H9 (cell line): ENCODE results near the gene CACNA1A. TPM values are rescaled to one million over a fixed set of nuclear protein-coding genes. Genes with fewer than 3 reads are reported as not detected.

ENCODE experiments used
- DNase-seq: peaks from one replicate; pipeline ENCODE4 v3.0.0-alpha.2; 2017
- H2AFZ ChIP-seq: one replicate; pipeline ENCODE4 v1.6.1; 2013; ENCODE audit warnings: mild to moderate bottlenecking, low read length, control low read depth, moderate library complexity
- H2AK5ac ChIP-seq: 2 replicates; pipeline ENCODE4 v1.6.1; 2013; ENCODE audit warnings: low read length, control low read depth, mixed read lengths; ENCODE audit not compliant: insufficient read length
- H2BK120ac ChIP-seq: one replicate; pipeline ENCODE4 v1.6.1; 2013; ENCODE audit warnings: low read depth, mild to moderate bottlenecking, low read length, control low read depth, inconsistent platforms; ENCODE audit not compliant: poor library complexity, severe bottlenecking
- H2BK12ac ChIP-seq: 2 replicates; pipeline ENCODE4 v1.6.1; 2013; ENCODE audit warnings: low read length, control low read depth, mixed read lengths, low read depth; ENCODE audit not compliant: insufficient read length
- H2BK15ac ChIP-seq: 2 replicates; pipeline ENCODE4 v1.6.1; 2013; ENCODE audit warnings: low read depth, low read length, control low read depth
- H2BK20ac ChIP-seq: one replicate; pipeline ENCODE4 v1.6.1; 2013; ENCODE audit warnings: low read depth, mild to moderate bottlenecking, low read length, control low read depth, inconsistent platforms; ENCODE audit not compliant: poor library complexity, severe bottlenecking
- H2BK5ac ChIP-seq: 2 replicates; pipeline ENCODE4 v1.6.1; 2013; ENCODE audit warnings: low read length, control low read depth, mixed read lengths; ENCODE audit not compliant: insufficient read length
- H3K14ac ChIP-seq: 2 replicates; pipeline ENCODE4 v1.6.1; 2013; ENCODE audit warnings: low read length, control low read depth; ENCODE audit not compliant: insufficient read depth
- H3K18ac ChIP-seq: 2 replicates; pipeline ENCODE4 v1.6.1; 2013; ENCODE audit warnings: low read depth, mild to moderate bottlenecking, mixed read lengths, low read length, control low read depth; ENCODE audit not compliant: insufficient read length
- H3K23ac ChIP-seq: 2 replicates; pipeline ENCODE4 v1.6.1; 2013; ENCODE audit warnings: low read length, control low read depth, mixed read lengths, low read depth; ENCODE audit not compliant: insufficient read length
- H3K23me2 ChIP-seq: 2 replicates; pipeline ENCODE4 v1.6.1; 2013; ENCODE audit warnings: low read depth, mild to moderate bottlenecking, mixed read lengths, low read length, control low read depth; ENCODE audit not compliant: insufficient read length, poor library complexity, severe bottlenecking
- H3K27ac ChIP-seq: 2 replicates; pipeline ENCODE4 v1.5.1; 2013; ENCODE audit warnings: low read length, control low read depth, mixed read lengths, low read depth; ENCODE audit not compliant: insufficient read length
- H3K27me3 ChIP-seq: 2 replicates; pipeline ENCODE4 v1.6.1; 2013; ENCODE audit warnings: low read length, control low read depth, inconsistent platforms; ENCODE audit not compliant: insufficient read depth
- H3K4ac ChIP-seq: 2 replicates; pipeline ENCODE4 v1.6.1; 2013; ENCODE audit warnings: low read depth, mild to moderate bottlenecking, control low read depth, inconsistent platforms, low read length, moderate library complexity
- H3K4me1 ChIP-seq: 2 replicates; pipeline ENCODE4 v1.6.1; 2013; ENCODE audit warnings: low read length, control low read depth, inconsistent platforms; ENCODE audit not compliant: insufficient read depth
- H3K4me2 ChIP-seq: 2 replicates; pipeline ENCODE4 v1.6.1; 2013; ENCODE audit warnings: low read length, control low read depth, mixed read lengths; ENCODE audit not compliant: insufficient read length, insufficient read depth
- H3K56ac ChIP-seq: 2 replicates; pipeline ENCODE4 v1.6.1; 2013; ENCODE audit warnings: low read depth, mild to moderate bottlenecking, mixed read lengths, low read length, control low read depth; ENCODE audit not compliant: insufficient read length
- H3K79me1 ChIP-seq: 2 replicates; pipeline ENCODE4 v1.6.1; 2013; ENCODE audit warnings: low read depth, mild to moderate bottlenecking, moderate library complexity, low read length, control low read depth, inconsistent platforms; ENCODE audit not compliant: insufficient read depth, poor library complexity, severe bottlenecking
- H3K79me2 ChIP-seq: 2 replicates; pipeline ENCODE4 v1.6.1; 2013; ENCODE audit warnings: low read length, control low read depth, inconsistent platforms; ENCODE audit not compliant: insufficient read depth
- H3K9ac ChIP-seq: 2 replicates; pipeline ENCODE4 v1.6.1; 2013; ENCODE audit warnings: low read length, control low read depth, mixed read lengths; ENCODE audit not compliant: insufficient read length; ENCODE audit errors: extremely low read depth
- H3K9me3 ChIP-seq: one replicate; pipeline ENCODE4 v1.6.1; 2013; ENCODE audit warnings: low read depth, low read length, inconsistent platforms; ENCODE audit not compliant: control insufficient read depth
- H3T11ph ChIP-seq: one replicate; pipeline ENCODE4 v1.6.1; 2013; ENCODE audit warnings: mild to moderate bottlenecking, low read length, control low read depth, inconsistent platforms
- H4K20me1 ChIP-seq: one replicate; pipeline ENCODE4 v1.6.1; 2013; ENCODE audit not compliant: control insufficient read depth, insufficient read length, insufficient read depth
- H4K5ac ChIP-seq: 2 replicates; pipeline ENCODE4 v1.6.1; 2013; ENCODE audit warnings: low read depth, mild to moderate bottlenecking, mixed read lengths, low read length, control low read depth; ENCODE audit not compliant: insufficient read length
- H4K8ac ChIP-seq: replicated peaks from 2 replicates; pipeline ENCODE4 v1.6.1; 2013; ENCODE audit warnings: low read length, control low read depth, mixed read lengths, low read depth; ENCODE audit not compliant: insufficient read length
- H4K91ac ChIP-seq: 2 replicates; pipeline ENCODE4 v1.6.1; 2013; ENCODE audit warnings: low read depth, mild to moderate bottlenecking, moderate library complexity, mixed read lengths, low read length, control low read depth; ENCODE audit not compliant: insufficient read length
- H3K27ac Mint-ChIP-seq, 3 experiments: 2 replicates in 2 of 3; 3 replicates in 1 of 3; pipeline ENCODE4 v1.8.0; 2020 to 2021; ENCODE audit warnings: mixed read lengths in 3 of 3, mild to moderate bottlenecking in 1 of 3, moderate library complexity in 1 of 3
- H3K27me3 Mint-ChIP-seq: 2 replicates; pipeline ENCODE4 v1.8.0; 2021; ENCODE audit warnings: low read depth, mild to moderate bottlenecking, moderate library complexity, mixed read lengths
- H3K36me3 Mint-ChIP-seq, 3 experiments: 2 replicates in 2 of 3; 3 replicates in 1 of 3; pipeline ENCODE4 v1.8.0; 2020 to 2021; ENCODE audit warnings: low read depth in 3 of 3, mixed read lengths in 3 of 3; ENCODE audit not compliant: insufficient read depth in 1 of 3
- H3K4me1 Mint-ChIP-seq, 2 experiments: 2 replicates each; pipeline ENCODE4 v1.8.0; 2020; ENCODE audit warnings: mixed read lengths in 2 of 2
- H3K4me3 Mint-ChIP-seq, 2 experiments: 2 replicates in 1 of 2; 3 replicates in 1 of 2; pipeline ENCODE4 v1.8.0; 2020 to 2021; ENCODE audit warnings: mild to moderate bottlenecking in 2 of 2, mixed read lengths in 2 of 2, moderate library complexity in 1 of 2
- H3K9me3 Mint-ChIP-seq, 2 experiments: 2 replicates in 1 of 2; 3 replicates in 1 of 2; pipeline ENCODE4 v1.8.0; 2020; ENCODE audit warnings: mild to moderate bottlenecking in 2 of 2, mixed read lengths in 2 of 2, moderate library complexity in 1 of 2
- CTCF ChIP-seq: fragments of 200-600 bp; sonication (generic); conservative IDR thresholded peaks from 3 replicates; pipeline ENCODE4 v1.8.0; 2021; ENCODE audit warnings: antibody characterized with exemption, mild to moderate bottlenecking
- WGBS: extraction: QIAGEN DNeasy Blood & Tissue Kit; methylation state at CpG from one replicate; pipeline ENCODE4 v1.1.7; 2013; ENCODE audit warnings: missing lambda C conversion rate, low lambda C conversion rate, mixed read lengths; ENCODE audit not compliant: insufficient read length; ENCODE audit errors: extremely low coverage; 5-methylcytosine and 5-hydroxymethylcytosine counted together
- total RNA-seq: library from RNA; stranded (reverse); gene quantifications from 2 replicates; pipeline ENCODE4 v1.2.1, GENCODE V29; 2021

Gene CACNA1A
- total RNA-seq, 1 experiment from 2014 or later: 8.0 TPM

- H3K27me3 ChIP-seq: no peaks in the 10 kb centered on the region
- no peak overlapping the region for H2BK5ac ChIP-seq
- H4K5ac ChIP-seq: no peak overlapping the region
- no peak overlapping the region for H3K23ac ChIP-seq
- H3K27ac ChIP-seq: no peak overlapping the region
- no peak overlapping the region for H3T11ph ChIP-seq
- H3K79me2 ChIP-seq: no peaks in the 10 kb centered on the region
- Mint-ChIP-seq H3K36me3 (peaks cover 14 to 42% (median 29%) of the 10 kb centered on the region in 3 experiments), H3K27ac (no peak overlapping the region), H3K4me3 (no peak overlapping the region), H3K9me3 (peaks cover 5 to 13% of the 10 kb centered on the region in 2 experiments), H3K27me3 (peaks cover 5% of the 10 kb centered on the region; the same call in 1 of the 2 replicates), H3K4me1 (peaks cover 8 to 11% of the 10 kb centered on the region in 2 experiments)
- H4K20me1 ChIP-seq: no peaks in the 10 kb centered on the region
- H3K4me2 ChIP-seq: no peak overlapping the region
- H4K8ac ChIP-seq: no peak overlapping the region
- H2BK12ac ChIP-seq: no peak overlapping the region
- TF ChIP-seq CTCF: no peak
- H3K9ac ChIP-seq: no peak overlapping the region
- no peak overlapping the region for H3K18ac ChIP-seq
- H2BK15ac ChIP-seq: no peak overlapping the region
- H3K4me1 ChIP-seq: no peaks in the 10 kb centered on the region
- WGBS: no CpG with 5 or more reads among the region's 3 CpGs
- H2AK5ac ChIP-seq: no peak overlapping the region
- H3K56ac ChIP-seq: no peak overlapping the region
- no peak for DNase-seq
- no peaks in the 10 kb centered on the region for H3K79me1 ChIP-seq
- H3K14ac ChIP-seq: no peak overlapping the region
- no peak overlapping the region for H2BK20ac ChIP-seq
- H3K4ac ChIP-seq: no peak overlapping the region
- H2BK120ac ChIP-seq: no peak overlapping the region
- H3K23me2 ChIP-seq: no peaks in the 10 kb centered on the region
- H4K91ac ChIP-seq: no peak overlapping the region
- peaks cover 9% of the 10 kb centered on the region for H3K9me3 ChIP-seq
- no peak overlapping the region for H2AFZ ChIP-seq
Observed at GRCh38 chr19:13314761-13315160, 191.5 kb downstream of the CACNA1A start.
